ENCODE results near the gene UST.

GRCh38 chr6:149095842-149096241 is 349.0 kb downstream of the UST start:
- no peak for TF ChIP-seq FOXP1 (CRISPR knock-in tag; IDR thresholded peaks at IDR 0.05; ENCODE audit: borderline replicate concordance)
- no peak for TF ChIP-seq CTCF (IDR thresholded peaks at IDR 0.05)
- no peak for TF ChIP-seq SMAD3 (CRISPR knock-in tag; IDR thresholded peaks at IDR 0.05; ENCODE audit: borderline replicate concordance)
- TF ChIP-seq ESRRA (CRISPR knock-in tag; IDR thresholded peaks at IDR 0.05; ENCODE audit: borderline replicate concordance): no peak
- no peak for TF ChIP-seq NR2C2 (CRISPR knock-in tag; IDR thresholded peaks at IDR 0.05)
- no peak for TF ChIP-seq MAX (CRISPR knock-in tag; IDR thresholded peaks at IDR 0.05)
- TF ChIP-seq CBFB (CRISPR knock-in tag; IDR thresholded peaks at IDR 0.05; ENCODE audit: low read depth): no peak
- TF ChIP-seq JUN (CRISPR knock-in tag; IDR thresholded peaks at IDR 0.05): no peak

All from WTC11 (cell line).